ENCODE results near the gene HFE.

HFE gene

GRCh38 chr6:26140254-26140966 lies 53.2 kb downstream of the HFE start:
- DNase-seq = no peak

GRCh38 chr6:26140967-26141294 lies 53.7 kb downstream of the HFE start:
- DNase-seq = no peak

DNA sequence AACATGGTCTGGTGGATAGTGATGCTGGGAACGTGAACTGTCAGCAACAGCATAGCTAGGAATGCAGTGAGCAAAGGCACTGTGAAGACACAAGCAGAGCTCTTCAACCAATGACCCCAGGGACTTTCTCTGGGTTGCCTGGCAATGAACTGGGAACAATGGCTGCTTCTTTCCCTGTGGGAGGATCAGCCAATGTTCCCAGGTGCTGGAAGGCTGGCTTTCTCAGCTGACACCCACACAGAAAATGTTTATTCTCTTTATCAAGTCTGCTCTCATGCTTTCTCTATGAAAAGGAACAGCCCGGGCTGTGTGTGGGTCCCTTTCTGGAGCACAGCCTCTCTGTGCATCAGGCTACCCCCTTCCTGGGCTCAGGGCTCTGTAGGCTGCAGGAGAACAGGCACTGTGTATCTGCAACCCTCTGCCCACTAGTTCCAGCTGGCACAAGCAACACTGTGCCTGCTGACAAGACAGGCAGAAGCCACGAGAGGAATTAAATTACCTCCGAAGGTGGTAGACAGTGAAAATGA lies 54.2 kb downstream of the HFE start:
- no peak for DNase-seq

- no peak for DNase-seq
These were observed 54.8 kb downstream of the HFE start for GRCh38 chr6:26142026-26142425.
